Measurements from ENCODE around the gene CTCFL. TPM values are rescaled to one million over a fixed set of nuclear protein-coding genes. Genes with fewer than 3 reads are reported as not detected.
"Not testable (repeated sequence)": the region's sequence is repeated elsewhere in the genome, so short reads cannot be mapped to it uniquely, and the experiment has no call there.

CTCFL gene
- total RNA-seq, 1 donor from 2014 or later = not detected

DNA sequence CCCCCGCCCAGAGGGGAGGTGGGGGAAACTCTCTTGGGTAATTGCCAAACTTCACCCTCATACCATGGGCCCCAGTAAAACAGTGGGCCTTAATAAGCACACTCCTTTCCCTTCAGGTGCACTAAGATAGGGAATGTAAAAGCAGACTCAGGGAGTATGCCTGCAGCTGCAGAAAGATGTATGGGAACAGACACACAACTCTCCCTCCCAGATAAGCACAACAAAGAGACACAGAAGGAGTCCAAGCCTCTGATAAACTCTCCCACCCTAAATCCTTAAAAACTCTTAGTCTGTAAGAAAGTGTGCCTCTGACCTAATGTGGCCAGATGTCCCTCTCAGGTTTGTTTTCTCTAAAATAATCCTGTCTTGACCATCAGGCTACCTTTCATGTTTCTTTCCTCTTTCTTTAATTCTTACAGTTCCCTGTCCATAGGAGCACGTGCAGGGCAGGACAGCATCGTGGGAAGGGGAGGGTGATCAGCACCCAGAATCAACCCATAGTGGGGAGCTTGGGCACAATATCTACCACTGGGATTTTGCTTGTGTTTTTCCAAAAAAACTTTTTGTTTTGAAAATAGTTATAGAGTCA, 11.3 kb upstream of the CTCFL start:
- DNase-seq = no peak

DNA sequence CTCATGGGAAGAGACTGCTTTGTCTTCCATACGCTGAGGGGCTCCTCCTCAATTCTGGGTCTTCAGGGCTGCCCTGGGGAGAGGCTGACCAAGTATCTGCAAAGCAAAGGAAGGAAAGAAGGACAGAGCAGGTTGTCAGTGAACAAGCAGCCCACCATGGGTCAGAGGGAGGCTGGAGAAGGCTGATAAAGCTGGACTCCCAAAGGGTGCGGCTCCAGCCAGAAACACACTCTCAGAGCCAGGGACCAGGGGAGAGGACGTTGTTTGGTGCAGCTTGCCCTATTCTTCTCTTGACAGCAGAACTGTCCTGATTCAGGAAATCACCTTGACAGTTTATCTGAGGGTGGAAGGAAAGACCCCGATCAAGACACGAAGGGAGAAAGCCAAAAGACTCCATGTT, 10.4 kb upstream of the CTCFL start:
- DNase-seq = no peak

DNA sequence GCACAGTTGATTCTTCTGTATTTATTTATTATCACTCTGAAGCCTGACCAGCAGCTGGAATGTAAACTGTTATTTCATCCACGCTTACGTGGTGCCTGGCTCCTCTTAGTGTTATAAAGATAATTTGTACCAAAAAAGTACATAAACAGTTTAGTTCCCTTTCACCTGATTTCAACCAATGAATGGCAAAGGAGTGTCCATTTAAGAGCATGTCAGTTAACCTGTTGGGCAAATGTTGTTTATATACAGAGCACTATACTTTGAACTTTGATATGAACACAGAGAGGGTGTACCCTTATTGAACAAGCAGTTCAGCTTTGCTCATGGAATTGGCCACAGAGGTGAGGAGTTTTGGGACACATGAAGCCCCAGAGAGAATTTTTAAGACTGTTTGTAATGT, 7.2 kb upstream of the CTCFL start:
- no peak for DNase-seq

DNA sequence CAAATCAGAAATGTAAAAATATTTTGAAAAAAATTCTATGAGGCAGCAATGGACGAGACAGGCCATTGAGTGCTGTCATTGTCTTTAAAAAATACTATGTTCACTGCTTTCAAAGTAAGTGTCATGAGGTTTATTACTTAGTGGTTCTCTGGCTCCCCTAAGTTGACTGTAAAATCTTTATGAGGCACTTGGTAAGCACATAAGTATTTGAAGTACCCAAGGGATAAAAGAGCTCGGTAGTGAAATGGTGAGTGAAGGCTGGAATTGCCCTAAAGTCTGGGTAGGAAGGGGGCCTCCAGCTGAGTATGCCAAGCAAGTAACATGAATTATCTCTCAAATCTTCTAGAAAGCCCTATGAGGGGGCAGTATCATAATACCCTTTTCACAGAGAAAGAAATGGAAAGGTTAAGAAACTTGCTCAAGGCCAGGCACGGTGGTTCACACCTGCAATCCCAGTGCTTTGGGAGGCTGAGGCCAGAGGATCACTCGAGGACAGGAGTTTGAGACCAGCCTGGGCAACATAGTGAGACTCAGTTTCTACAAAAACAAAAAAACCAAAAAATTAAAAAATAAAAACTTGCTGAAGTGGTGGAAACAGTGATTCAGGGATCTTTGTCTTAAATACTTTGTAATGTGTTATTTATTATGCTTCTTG, 5.5 kb upstream of the CTCFL start:
- no peak for DNase-seq

DNA sequence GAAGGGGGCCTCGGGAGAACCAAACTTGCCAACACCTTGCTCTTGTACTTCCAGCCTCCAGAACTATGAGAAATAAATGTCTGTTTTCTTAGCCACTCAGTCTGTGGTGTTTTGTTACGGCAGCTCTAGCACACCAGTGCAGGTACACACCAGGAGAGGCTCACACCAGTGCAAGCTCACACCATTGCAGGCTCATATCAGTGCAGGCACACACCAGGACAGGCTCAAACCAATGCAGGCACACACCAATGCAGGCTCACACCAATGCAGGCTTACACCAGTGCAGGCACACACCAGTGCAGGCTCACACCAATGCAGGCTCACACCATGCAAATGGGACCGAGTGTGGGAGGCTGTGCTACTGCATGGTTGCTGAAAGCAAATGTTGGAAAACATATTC, 4.9 kb upstream of the CTCFL start:
- DNase-seq = no peak

DNA sequence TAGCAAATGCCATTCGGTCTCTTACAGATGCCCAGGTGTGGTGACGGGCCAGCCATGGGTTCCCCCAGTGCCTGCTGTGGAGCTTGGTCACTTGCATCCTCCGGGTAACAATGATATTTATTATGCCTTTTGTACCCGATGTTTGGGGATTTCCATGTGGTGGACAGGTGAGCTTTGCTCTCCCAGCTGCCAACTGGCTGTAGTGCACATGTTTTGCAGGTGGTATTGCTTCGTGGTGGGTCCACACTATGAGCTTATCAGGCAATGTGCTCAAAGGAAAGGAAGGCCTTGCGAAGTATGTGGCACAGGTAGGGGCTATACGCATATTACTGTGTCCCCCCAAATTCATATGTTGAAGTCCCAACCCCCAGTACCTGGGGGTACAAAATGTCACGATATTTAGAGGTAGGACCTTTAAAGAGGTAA, 4.2 kb upstream of the CTCFL start:
- no peak for DNase-seq

DNA sequence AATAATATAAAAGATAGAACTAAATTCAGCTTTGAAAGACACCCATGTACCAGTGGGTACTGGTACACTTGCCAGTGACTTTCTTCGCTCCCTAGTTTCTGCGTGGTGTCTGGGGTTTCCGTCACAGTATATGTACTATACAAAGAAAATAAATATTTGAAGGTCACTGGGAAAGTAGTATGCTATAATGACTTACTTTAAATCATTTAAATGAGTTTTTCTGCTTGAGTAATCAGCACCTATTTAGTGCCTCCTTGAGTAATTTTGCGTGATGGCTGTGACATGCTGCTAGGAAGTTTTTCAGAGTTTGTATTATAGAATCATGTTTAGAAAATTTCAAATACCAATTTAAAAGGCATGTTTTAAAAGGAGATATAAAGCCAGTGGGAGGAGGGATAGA, 3.2 kb upstream of the CTCFL start:
- DNase-seq = no peak

DNA sequence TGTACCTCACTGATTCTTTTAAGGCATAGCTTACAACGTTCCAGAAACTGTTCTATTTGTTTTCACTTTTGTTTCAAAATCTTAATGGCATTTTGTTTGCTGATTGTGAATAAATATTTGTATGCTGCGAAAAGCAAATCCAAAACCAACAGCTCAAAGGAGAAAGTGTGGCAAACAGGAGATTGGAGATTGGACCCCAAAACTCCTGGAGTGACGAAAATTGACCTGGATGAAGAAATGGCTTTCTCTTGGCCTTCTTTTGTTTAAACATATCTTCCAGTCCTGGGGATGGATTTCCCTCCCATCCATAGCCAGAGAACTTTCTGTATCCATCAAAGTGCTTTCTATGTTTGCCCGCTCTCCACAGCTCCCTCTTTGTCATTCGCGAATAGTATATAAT, 2.8 kb upstream of the CTCFL start:
- DNase-seq = no peak

DNA sequence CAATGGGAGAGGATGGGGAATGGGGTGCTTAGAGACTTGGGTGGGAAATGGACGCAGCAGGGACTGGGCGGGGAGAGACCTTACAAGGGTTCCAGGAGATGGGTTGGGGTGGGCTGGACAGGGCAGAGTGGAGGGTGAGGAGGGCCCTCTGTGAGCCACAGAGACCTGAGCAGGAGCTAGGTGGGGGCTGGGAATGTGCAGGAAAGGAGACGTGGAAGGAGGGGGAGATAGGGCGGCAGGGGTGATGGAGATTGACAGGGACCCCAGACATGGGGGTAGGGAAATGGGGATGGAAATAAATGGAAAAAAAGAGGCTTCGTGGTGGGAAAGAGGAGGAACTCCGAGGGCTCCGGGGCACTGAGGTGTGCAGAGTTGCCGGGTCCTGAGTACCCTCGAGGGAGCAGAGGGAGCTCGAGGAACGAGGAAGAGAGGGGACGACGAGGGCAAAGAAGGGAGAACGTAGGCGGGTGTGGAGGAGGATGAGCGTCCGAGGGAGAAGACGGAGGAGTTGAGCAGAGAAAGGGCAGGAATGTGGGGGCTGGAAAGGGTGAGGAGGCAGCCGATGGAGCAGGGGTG, 2.0 kb upstream of the CTCFL start:
- DNase-seq = no peak

DNA sequence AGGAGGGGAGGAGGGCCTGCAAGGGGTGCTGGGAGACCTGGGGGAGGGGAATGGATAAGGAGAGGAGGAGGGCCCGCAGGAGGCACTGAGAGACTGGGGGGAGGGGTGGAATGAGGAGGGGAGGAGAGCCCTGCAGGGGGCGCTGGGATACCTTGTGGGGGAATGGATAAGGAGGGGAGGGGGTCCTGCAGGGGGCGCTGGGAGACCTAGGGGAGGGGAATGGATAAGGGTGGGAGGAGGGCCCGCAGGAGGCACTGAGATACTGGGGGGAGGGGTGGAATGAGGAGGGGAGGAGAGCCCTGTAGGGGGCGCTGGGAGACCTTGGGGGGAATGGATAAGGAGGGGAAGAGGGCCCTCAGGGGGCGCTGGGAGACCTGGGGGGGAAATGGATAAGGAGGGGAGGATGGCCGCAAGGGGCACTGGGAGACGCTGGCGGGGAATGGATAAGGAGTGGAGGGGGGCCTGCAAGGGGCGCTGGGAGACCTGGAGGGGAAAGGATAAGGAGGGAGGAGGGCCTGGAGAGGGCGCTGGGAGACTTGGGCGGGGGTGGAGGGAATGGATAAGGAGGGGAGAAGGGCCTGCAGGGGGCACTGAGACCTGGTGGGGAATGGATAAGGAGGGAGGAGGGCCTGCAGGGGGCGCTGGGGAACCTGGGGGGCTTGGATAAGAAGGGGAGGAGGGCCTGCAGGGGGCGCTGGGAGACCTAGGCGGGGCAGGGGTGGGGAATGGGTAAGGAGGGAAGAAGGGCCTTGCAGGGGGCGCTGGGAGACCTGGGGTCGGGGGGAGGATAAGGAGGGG, 1.3 kb upstream of the CTCFL start:
- DNase-seq = no peak

DNA sequence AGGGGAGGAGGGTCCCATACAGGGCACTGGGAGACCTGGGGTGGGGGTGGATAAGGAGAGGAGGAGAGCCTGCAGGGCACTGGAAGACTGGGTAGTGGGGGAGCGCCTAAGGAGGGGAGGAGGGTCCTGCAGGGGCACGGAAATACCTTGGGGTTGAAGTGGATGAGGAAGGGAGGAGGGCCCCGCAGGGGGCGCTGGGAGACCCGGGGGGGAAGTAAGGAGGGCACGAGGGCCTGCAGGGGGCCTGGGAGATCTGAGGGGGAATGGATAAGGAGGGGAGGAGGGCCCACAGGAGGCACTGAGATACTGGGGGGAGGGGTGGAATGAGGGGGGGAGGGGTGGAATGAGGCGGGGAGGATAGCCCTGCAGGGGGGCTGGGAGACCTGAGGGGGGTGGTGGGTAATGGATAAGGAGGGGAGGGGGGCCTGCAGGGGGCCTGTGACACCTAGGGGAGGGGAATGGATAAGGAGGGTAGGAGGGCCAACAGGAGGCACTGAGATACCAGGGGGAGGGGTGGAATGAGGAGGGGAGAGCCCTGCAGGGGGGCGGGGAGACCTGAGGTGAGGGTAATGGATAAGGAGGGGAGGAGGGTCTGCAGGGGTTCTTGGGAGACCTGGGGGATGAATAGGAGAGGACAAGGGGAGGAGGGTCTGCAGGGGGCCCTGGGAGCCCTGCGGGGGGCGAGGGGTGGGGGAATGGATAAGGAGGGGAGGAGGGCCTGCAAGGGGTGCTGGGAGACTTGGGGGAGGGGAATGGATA, 567 bp upstream of the CTCFL start:
- no peak for DNase-seq

DNA sequence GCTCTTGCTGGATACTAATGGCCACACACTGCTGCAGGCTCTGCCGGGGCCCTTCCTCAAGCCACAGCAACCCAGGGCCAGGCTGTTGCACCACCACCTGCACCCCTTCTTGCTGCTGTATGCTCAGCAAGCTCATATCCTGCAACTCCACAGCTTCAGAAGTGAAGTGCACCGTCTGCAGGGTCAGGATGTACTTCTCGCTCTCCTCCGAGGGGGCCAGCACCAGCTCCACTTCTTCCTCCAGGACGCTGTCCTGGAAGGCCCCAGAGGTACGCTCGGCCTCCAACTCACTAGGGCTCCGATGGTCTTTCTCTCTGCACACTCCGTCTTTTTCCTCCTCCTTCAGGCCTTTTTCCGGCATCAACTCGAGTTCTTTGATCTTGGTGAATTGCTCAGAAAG, 1.2 kb downstream of the CTCFL start:
- DNase-seq = no peak

DNA sequence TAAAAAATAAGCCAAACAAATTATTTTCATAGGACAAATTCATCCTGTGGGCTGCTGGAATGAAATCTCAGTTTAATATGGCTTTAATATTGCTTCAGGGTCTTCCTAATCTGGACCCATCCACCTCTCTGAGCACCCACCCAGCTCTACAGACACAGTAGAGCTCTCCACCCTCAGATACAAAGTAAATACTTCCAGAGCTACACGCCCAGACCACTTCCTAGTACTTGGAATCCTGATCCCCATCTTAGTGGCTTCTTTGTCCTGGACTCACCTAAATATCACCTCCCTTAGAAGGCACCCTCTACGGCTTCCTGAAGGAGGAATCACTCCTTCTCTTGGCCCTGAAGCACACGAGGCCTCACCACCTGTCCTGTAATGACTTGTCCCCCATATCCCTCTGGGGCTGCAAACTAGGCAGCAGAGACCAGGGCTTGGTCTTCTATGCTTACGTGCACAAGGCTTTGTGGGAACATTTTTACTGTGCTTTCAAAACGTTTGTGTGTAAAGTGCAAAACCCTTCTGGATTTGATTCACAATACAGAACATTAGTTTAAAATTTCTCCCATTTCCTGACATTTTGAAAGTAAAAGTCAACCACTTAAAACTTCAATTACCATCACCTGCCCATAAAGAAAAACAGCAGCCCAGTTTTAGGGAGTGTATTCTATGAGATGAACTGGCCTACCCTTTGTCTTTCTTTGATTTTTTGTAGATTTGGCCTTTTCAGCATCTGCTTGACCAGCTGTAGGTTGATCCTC, 2.4 kb downstream of the CTCFL start:
- no peak for DNase-seq

DNA sequence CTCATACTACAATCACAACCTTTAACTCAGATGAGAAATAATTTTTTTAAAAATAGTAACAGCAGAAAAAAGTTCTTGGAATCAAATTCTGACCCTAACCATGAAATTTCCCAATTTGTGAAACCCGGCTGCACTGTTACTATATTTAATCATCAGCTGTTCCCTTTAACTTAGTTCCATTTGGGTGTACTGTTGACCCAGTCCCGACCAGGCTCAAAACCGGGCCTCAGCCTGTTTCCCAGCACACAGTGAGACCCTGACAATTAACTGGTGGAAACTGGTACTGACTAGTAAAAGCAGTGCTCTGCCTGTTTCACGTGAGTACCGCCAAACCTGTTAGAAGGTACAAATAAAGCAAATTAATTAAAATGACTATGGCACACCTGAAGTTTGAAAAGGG, 7.0 kb downstream of the CTCFL start:
- DNase-seq = no peak

DNA sequence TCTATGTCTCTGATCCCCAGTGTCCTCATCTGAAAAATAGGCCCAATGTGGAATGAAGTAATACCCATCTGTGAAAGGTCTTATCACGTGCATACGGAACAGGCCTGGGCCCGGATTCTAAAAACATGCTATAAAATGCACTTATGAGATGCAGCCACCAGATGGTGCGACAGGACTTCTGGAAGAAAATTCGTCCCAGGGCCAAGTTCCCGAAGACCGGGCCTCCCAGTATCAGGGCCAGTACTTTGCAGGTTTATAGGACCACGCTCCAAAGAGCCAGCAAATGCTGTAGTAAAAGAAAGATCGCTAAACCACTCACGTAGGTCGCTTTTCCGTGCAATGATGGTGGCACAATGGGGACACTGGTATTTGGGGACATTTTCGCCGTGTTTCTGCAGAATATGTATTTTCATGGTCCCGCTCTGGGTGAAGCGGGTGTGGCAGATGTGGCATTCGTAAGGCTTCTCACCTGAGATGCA, 10.6 kb downstream of the CTCFL start:
- DNase-seq = peak; percentile 87

DNA sequence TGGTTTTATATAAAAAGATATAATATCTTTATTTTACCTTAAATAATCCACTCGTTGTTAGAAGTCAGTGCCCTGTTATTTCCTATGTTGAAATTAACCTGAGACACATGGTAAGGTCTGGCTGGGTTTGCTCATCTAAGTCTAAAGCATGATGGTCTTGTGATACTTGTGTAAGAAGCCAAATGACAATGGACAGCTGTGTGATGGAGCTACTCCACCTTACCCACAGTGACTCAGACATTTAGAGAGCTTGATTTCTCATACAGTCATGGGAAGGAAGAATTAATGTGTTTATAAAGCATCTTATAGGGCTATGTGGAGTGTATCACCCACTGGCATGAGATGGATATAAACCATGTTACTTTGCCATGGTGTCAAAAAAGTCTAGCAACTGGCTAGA, 11.7 kb downstream of the CTCFL start:
- no peak for DNase-seq

DNA sequence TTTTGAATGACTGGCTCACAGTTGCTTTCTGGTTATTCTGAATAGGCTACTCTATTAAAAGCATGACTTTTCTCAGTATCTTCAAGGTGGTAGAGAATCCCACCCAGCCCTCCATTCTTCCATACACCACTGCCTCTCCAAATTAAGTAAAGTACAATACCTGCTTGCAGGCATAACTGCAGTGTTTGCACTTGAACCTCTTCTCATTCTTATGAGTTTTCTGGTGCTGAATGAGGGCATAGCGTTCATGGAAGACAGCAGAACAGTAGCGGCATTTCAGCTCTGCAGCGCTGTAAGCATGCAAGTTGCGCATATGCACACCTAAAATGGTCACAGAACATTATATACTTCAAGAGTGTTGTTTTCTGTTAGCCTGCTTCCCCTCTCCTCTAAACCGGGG, 12.5 kb downstream of the CTCFL start:
- DNase-seq = no peak

DNA sequence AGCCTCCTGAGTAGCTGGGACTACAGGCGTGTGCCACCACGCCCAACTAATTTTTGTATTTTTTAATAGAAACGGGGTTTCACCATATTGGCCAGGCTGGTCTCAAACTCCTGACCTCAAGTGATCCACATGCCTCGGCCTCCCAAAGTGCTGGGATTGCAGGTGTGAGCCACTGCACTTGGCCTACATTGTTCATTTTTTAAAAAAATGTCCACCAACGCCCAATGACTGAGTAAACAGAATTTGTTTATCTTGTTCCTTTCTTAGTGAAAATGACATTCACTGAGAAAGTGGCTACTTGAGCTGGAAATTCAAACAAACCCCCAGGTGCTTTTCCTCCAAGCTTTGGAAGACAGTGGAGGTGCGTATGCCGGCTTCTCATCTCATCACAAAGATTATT, 13.2 kb downstream of the CTCFL start:
- DNase-seq = not testable (repeated sequence)

DNA sequence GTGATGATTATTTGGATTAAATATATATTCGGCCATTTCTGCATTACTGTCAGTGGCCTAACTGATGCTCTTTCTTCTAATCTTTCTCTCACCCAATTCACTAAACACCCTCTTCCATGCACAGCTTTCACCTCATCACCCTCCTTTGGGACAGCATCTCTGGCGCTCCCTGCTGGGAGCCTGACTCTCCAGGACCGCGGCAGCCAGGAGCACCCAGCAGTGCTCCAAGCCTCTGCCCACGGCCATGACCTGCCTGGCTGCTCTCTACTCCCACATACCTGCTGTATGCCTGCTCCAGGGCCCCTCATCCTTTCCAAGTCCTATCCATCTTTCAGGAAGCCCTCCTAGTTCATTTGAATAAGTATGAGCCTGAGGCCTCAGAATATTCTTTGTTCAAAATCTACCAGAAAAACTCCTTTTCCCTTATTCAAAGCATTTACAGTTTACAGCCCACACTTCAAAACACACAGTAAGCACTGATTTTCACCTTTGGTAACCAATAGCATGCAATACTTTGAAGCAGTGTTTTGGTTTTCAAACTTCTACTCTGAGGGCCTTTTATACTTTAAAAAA, 15.2 kb downstream of the CTCFL start:
- DNase-seq = no peak

DNA sequence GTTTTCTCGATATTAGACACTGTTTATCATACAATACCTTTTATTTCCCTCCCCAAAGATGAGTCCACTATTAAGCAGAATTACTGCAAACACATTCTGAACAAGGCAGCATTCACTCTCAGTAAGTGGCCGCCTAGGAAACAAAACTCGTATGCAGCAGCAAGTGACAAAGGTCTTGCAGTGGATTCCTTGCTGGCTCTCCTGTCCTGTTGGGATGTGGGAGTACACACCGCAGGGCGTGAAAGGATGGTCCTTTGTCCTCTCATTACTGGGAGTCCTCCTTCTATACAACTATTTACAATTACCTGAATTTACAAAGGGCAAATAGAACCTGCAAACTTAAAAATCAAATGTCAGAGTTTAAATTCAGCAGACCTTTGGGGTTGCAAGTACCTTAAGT, 16.1 kb downstream of the CTCFL start:
- DNase-seq = no peak

DNA sequence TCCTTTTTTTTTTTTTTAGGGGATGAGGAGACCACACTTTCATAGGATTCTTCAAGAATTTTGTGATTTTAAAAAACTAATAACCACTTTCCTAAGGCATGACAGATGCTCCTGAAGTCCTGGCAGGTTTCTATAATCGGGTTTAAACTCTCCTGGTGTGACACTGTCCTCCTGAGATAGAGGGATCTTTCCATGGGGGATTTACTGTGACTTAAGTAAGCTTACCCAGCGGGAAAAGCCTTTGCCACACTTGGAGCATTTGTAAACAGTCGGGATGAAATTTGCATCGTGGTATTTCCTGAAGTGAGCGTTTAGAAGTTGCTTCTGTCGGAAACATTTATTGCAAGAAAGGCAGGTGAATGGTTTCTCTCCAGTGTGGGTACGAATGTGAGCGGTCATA, 16.6 kb downstream of the CTCFL start:
- no peak for DNase-seq
